Measurements from ENCODE around the gene PAX7. TPM values are rescaled to one million over a fixed set of nuclear protein-coding genes. Genes with fewer than 3 reads are reported as not detected.
"Not testable (repeated sequence)": the region's sequence is repeated elsewhere in the genome, so short reads cannot be mapped to it uniquely, and the experiment has no call there.

The PAX7 gene
- polyA plus RNA-seq, 1 donor = 0.06 TPM

DNA sequence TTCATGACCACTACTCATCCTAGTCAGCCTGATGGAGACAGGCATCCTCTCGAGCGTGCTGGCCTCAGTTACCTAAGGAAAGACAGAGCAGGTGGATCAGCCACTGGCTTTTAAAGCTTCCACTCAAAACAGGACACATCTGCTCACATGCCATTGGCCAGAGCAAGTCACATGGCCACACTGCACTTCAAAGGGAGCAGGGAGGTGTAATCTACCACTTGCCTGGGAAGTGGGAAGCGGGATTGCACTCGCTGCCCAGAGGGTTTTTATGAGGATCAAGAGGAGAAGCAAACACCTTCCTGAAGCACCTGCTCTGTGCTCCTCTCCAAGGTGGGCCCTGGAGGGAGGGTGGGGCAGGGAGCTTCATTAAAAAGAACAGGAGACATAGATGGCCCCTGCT, 120.8 kb downstream of the PAX7 start:
- H3K4me3 ChIP-seq (ENCODE audit: low read length) = no peak overlapping the region
- H3K27me3 ChIP-seq (ENCODE audit: control insufficient read depth, insufficient read depth, low read length) = peaks cover 6% of the 10 kb centered on the region
- H3K27ac ChIP-seq (ENCODE audit: low read length) = no peak overlapping the region
- WGBS (ENCODE audit: insufficient coverage, low lambda C conversion rate) = no CpG with 5 or more reads among the region's 4 CpGs
- no peak for DNase-seq
- H3K9me3 ChIP-seq (ENCODE audit: control insufficient read depth, low read depth, low read length) = no peaks in the 10 kb centered on the region
- H3K36me3 ChIP-seq (ENCODE audit: control insufficient read depth, insufficient read depth, low read length) = no peaks in the 10 kb centered on the region
- no peaks in the 10 kb centered on the region for H3K4me1 ChIP-seq (ENCODE audit: control insufficient read depth, insufficient read depth, low read length)

GRCh38 chr1:18752409-18752808, 121.8 kb downstream of the PAX7 start:
- Histone ChIP-seq H3K9me3 (ENCODE audit: control insufficient read depth, low read depth, low read length) (no peaks in the 10 kb centered on the region), H3K36me3 (ENCODE audit: control insufficient read depth, insufficient read depth, low read length) (no peaks in the 10 kb centered on the region), H3K27me3 (ENCODE audit: control insufficient read depth, insufficient read depth, low read length) (peaks cover 6% of the 10 kb centered on the region), H3K4me3 (ENCODE audit: low read length) (no peak overlapping the region), H3K27ac (ENCODE audit: low read length) (no peak overlapping the region), H3K4me1 (ENCODE audit: control insufficient read depth, insufficient read depth, low read length) (no peaks in the 10 kb centered on the region)
- no peak for DNase-seq

GRCh38 chr1:18760156-18760555, 129.5 kb downstream of the PAX7 start:
- 80% methylated on average over 2 of the region's 3 CpGs for WGBS (ENCODE audit: insufficient coverage, low lambda C conversion rate)
- DNase-seq = no peak
- no peak overlapping the region for H3K27ac ChIP-seq (ENCODE audit: low read length)
- no peak overlapping the region for H3K4me3 ChIP-seq (ENCODE audit: low read length)
- H3K36me3 ChIP-seq (ENCODE audit: control insufficient read depth, insufficient read depth, low read length) = no peaks in the 10 kb centered on the region
- no peaks in the 10 kb centered on the region for H3K27me3 ChIP-seq (ENCODE audit: control insufficient read depth, insufficient read depth, low read length)
- H3K4me1 ChIP-seq (ENCODE audit: control insufficient read depth, insufficient read depth, low read length) = no peaks in the 10 kb centered on the region
- no peaks in the 10 kb centered on the region for H3K9me3 ChIP-seq (ENCODE audit: control insufficient read depth, low read depth, low read length)

DNA sequence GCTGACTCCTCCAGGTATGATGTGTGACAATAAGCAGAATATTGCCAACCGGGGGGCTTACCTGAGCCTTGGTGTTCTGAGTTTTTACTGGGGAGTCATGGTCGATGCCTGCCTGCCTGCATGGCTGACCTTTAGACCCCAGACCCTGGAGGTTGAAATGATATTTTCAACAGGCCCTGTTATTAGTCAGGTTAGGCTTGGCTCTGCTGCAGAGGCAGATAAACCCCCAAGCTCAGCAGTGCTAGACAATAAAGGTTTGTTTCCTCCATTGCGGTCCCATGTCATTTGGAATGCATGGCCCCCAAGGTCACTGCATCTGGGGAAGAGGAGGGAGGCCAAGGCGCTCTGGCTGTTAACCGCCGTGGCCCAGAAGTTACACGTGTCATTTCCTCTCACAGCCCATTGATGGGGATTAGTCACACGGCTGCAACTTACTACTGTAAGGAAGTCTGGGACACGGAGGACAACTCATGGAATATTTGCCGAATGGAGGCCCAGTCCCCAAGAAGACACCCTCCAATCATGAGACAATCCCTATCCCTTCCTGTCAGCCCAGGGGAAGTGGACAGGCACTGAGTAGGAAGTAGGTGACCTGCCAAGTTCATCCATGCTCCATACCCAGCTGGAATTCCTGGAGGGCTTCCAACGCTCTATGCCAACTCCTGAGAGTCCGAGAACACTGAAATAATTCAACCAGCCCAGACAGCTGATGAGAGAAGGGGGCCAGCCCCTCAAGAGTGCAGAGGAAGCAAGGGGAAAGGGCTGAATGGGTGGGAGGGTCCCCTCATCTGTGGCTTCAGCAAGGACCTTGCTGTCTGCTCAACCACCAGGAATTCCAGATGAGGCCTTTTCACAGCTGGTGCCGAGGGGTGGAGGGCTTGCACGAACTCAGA, 131.5 kb downstream of the PAX7 start:
- H3K36me3 ChIP-seq (ENCODE audit: control insufficient read depth, insufficient read depth, low read length) = no peaks in the 10 kb centered on the region
- peaks cover 4% of the 10 kb centered on the region for H3K27me3 ChIP-seq (ENCODE audit: control insufficient read depth, insufficient read depth, low read length)
- H3K9me3 ChIP-seq (ENCODE audit: control insufficient read depth, low read depth, low read length) = no peaks in the 10 kb centered on the region
- H3K27ac ChIP-seq (ENCODE audit: low read length) = no peak overlapping the region
- no peak for DNase-seq
- H3K4me1 ChIP-seq (ENCODE audit: control insufficient read depth, insufficient read depth, low read length) = no peaks in the 10 kb centered on the region
- no CpG with 5 or more reads among the region's 14 CpGs for WGBS (ENCODE audit: insufficient coverage, low lambda C conversion rate)
- no peak overlapping the region for H3K4me3 ChIP-seq (ENCODE audit: low read length)

DNA sequence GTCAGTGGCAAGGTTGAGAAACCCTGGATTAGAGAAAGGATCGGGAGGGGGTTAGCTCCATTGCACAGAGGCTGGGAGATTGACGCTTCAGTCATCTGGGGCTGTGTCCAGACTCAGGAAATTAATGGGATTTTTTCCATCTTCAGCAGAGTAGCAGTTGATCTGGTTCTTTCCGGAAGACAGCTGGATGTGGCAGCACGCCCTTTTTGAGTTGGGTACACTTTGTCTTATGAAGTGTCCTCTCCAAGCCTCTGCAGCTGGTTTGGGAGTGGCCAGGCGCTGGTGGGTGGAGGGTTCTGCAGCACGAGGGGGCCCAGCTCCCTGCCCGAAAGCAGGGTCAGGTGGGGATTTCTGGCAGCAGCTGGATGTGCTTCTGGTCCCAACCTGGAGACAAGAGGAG, 133.7 kb downstream of the PAX7 start:
- no peak for DNase-seq
- no peaks in the 10 kb centered on the region for H3K36me3 ChIP-seq (ENCODE audit: control insufficient read depth, insufficient read depth, low read length)
- no peaks in the 10 kb centered on the region for H3K4me1 ChIP-seq (ENCODE audit: control insufficient read depth, insufficient read depth, low read length)
- no peak overlapping the region for H3K4me3 ChIP-seq (ENCODE audit: low read length)
- H3K27ac ChIP-seq (ENCODE audit: low read length) = no peak overlapping the region
- WGBS (ENCODE audit: insufficient coverage, low lambda C conversion rate) = no CpG with 5 or more reads among the region's 7 CpGs
- H3K27me3 ChIP-seq (ENCODE audit: control insufficient read depth, insufficient read depth, low read length) = peaks cover 15% of the 10 kb centered on the region
- H3K9me3 ChIP-seq (ENCODE audit: control insufficient read depth, low read depth, low read length) = no peaks in the 10 kb centered on the region

- H3K4me1 ChIP-seq (ENCODE audit: control insufficient read depth, insufficient read depth, low read length) = no peaks in the 10 kb centered on the region
- no peaks in the 10 kb centered on the region for H3K36me3 ChIP-seq (ENCODE audit: control insufficient read depth, insufficient read depth, low read length)
- no peak overlapping the region for H3K27ac ChIP-seq (ENCODE audit: low read length)
- no peaks in the 10 kb centered on the region for H3K9me3 ChIP-seq (ENCODE audit: control insufficient read depth, low read depth, low read length)
- H3K4me3 ChIP-seq (ENCODE audit: low read length) = no peak overlapping the region
- H3K27me3 ChIP-seq (ENCODE audit: control insufficient read depth, insufficient read depth, low read length) = peaks cover 25% of the 10 kb centered on the region
- no CpG with 5 or more reads among the region's 7 CpGs for WGBS (ENCODE audit: insufficient coverage, low lambda C conversion rate)
- no peak for DNase-seq
Measured at GRCh38 chr1:18765725-18766124, 135.1 kb downstream of the PAX7 start.

DNA sequence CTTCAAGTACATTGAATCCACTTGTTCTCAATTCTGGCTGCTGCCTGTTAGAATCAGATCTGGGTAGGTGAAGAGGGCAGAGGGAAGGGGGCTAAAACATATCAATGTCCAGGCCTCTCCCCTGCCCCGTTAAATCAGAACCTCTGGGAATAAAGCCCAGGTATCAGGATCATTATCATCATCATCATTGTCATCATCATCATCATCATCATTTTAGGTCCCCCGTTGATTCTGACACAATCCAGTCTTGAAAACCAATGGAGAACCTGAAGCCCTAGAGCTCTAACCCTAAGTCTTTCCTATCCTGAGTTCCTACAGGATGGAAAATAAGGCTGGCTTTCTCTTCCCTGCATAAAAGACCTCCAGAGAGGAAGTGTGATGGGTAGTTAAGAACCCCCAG, 135.7 kb downstream of the PAX7 start:
- Histone ChIP-seq H3K9me3 (ENCODE audit: control insufficient read depth, low read depth, low read length) (no peaks in the 10 kb centered on the region), H3K27me3 (ENCODE audit: control insufficient read depth, insufficient read depth, low read length) (peaks cover 25% of the 10 kb centered on the region), H3K4me1 (ENCODE audit: control insufficient read depth, insufficient read depth, low read length) (no peaks in the 10 kb centered on the region)

GRCh38 chr1:18767576-18767975, 136.9 kb downstream of the PAX7 start:
- not testable (repeated sequence) for H3K36me3 ChIP-seq (ENCODE audit: control insufficient read depth, insufficient read depth, low read length); DNase-seq; H3K9me3 ChIP-seq (ENCODE audit: control insufficient read depth, low read depth, low read length); H3K4me1 ChIP-seq (ENCODE audit: control insufficient read depth, insufficient read depth, low read length); H3K27ac ChIP-seq (ENCODE audit: low read length); H3K4me3 ChIP-seq (ENCODE audit: low read length)
- peaks cover 27% of the 10 kb centered on the region for H3K27me3 ChIP-seq (ENCODE audit: control insufficient read depth, insufficient read depth, low read length)
- no CpG with 5 or more reads among the region's 5 CpGs for WGBS (ENCODE audit: insufficient coverage, low lambda C conversion rate)

More for the DNA sequence above, 135.7 kb downstream of the PAX7 start:
- Histone ChIP-seq H3K36me3 (ENCODE audit: control insufficient read depth, insufficient read depth, low read length) (no peaks in the 10 kb centered on the region), H3K27ac (ENCODE audit: low read length) (no peak overlapping the region), H3K4me3 (ENCODE audit: low read length) (no peak overlapping the region)
- DNase-seq = no peak
- no CpG with 5 or more reads among the region's 2 CpGs for WGBS (ENCODE audit: insufficient coverage, low lambda C conversion rate)

- Histone ChIP-seq H3K9me3 (ENCODE audit: control insufficient read depth, low read depth, low read length) (no peaks in the 10 kb centered on the region), H3K27me3 (ENCODE audit: control insufficient read depth, insufficient read depth, low read length) (peaks cover 30% of the 10 kb centered on the region)
- WGBS (ENCODE audit: insufficient coverage, low lambda C conversion rate) = no CpG with 5 or more reads among the region's 4 CpGs
Measured at GRCh38 chr1:18768086-18768485, 137.4 kb downstream of the PAX7 start.

DNA sequence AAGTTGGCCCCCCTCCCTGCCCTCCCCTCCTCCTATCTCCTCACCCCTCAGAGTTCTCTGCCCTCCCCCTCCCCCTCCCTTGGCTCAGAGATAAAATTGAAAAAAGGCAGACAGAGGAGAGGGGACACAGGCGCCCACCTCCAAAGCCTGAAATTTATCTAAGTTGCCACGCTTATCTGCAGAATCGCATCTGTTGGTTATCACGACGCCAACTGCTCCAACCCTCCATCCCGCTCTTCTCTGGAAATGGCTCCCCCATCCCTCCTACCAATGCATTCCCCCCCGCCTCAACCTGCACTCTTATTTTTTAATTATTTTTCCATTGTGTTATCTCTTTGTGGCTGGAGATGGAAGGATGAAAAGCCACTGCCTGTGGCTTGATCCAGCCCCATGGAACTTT, 138.5 kb downstream of the PAX7 start:
- H3K36me3 ChIP-seq (ENCODE audit: control insufficient read depth, insufficient read depth, low read length) = no peaks in the 10 kb centered on the region
- H3K4me1 ChIP-seq (ENCODE audit: control insufficient read depth, insufficient read depth, low read length) = no peaks in the 10 kb centered on the region
- 70% methylated on average over 3 of the region's 7 CpGs for whole genome bisulfite sequencing (ENCODE audit: insufficient coverage, low lambda C conversion rate)
- peaks cover 35% of the 10 kb centered on the region for H3K27me3 ChIP-seq (ENCODE audit: control insufficient read depth, insufficient read depth, low read length)
- DNase-seq = no peak
- H3K9me3 ChIP-seq (ENCODE audit: control insufficient read depth, low read depth, low read length) = no peaks in the 10 kb centered on the region
- no peak overlapping the region for H3K4me3 ChIP-seq (ENCODE audit: low read length)
- no peak overlapping the region for H3K27ac ChIP-seq (ENCODE audit: low read length)

More at GRCh38 chr1:18768086-18768485, 137.4 kb downstream of the PAX7 start:
- Histone ChIP-seq H3K27ac (ENCODE audit: low read length) (no peak overlapping the region), H3K4me1 (ENCODE audit: control insufficient read depth, insufficient read depth, low read length) (no peaks in the 10 kb centered on the region), H3K4me3 (ENCODE audit: low read length) (no peak overlapping the region), H3K36me3 (ENCODE audit: control insufficient read depth, insufficient read depth, low read length) (no peaks in the 10 kb centered on the region)
- DNase-seq = no peak

GRCh38 chr1:18770799-18771198, 140.2 kb downstream of the PAX7 start:
- WGBS (ENCODE audit: insufficient coverage, low lambda C conversion rate) = 100% methylated on average over 3 of the region's 5 CpGs

More at GRCh38 chr1:18770799-18771198, 140.2 kb downstream of the PAX7 start:
- no peaks in the 10 kb centered on the region for H3K4me1 ChIP-seq (ENCODE audit: control insufficient read depth, insufficient read depth, low read length)
- no peak overlapping the region for H3K27ac ChIP-seq (ENCODE audit: low read length)
- no peak for DNase-seq
- H3K27me3 ChIP-seq (ENCODE audit: control insufficient read depth, insufficient read depth, low read length) = peaks cover 42% of the 10 kb centered on the region
- H3K9me3 ChIP-seq (ENCODE audit: control insufficient read depth, low read depth, low read length) = no peaks in the 10 kb centered on the region
- H3K36me3 ChIP-seq (ENCODE audit: control insufficient read depth, insufficient read depth, low read length) = no peaks in the 10 kb centered on the region
- no peak overlapping the region for H3K4me3 ChIP-seq (ENCODE audit: low read length)
